H9 (cell line): ENCODE data around the gene EVX2. TPM values are rescaled to one million over a fixed set of nuclear protein-coding genes. Genes with fewer than 3 reads are reported as not detected.
A peak's percentile ranks its signal among the peaks of the same experiment; 100 is the strongest.

Experiments
- DNase-seq: peaks from one replicate; pipeline ENCODE4 v3.0.0-alpha.2; 2017
- H2AFZ ChIP-seq: one replicate; pipeline ENCODE4 v1.6.1; 2013; ENCODE audit warnings: mild to moderate bottlenecking, low read length, control low read depth, moderate library complexity
- H2AK5ac ChIP-seq: 2 replicates; pipeline ENCODE4 v1.6.1; 2013; ENCODE audit warnings: low read length, control low read depth, mixed read lengths; ENCODE audit not compliant: insufficient read length
- H2BK120ac ChIP-seq: one replicate; pipeline ENCODE4 v1.6.1; 2013; ENCODE audit warnings: low read depth, mild to moderate bottlenecking, low read length, control low read depth, inconsistent platforms; ENCODE audit not compliant: poor library complexity, severe bottlenecking
- H2BK12ac ChIP-seq: 2 replicates; pipeline ENCODE4 v1.6.1; 2013; ENCODE audit warnings: low read length, control low read depth, mixed read lengths, low read depth; ENCODE audit not compliant: insufficient read length
- H2BK15ac ChIP-seq: 2 replicates; pipeline ENCODE4 v1.6.1; 2013; ENCODE audit warnings: low read depth, low read length, control low read depth
- H2BK20ac ChIP-seq: one replicate; pipeline ENCODE4 v1.6.1; 2013; ENCODE audit warnings: low read depth, mild to moderate bottlenecking, low read length, control low read depth, inconsistent platforms; ENCODE audit not compliant: poor library complexity, severe bottlenecking
- H2BK5ac ChIP-seq: 2 replicates; pipeline ENCODE4 v1.6.1; 2013; ENCODE audit warnings: low read length, control low read depth, mixed read lengths; ENCODE audit not compliant: insufficient read length
- H3K14ac ChIP-seq: 2 replicates; pipeline ENCODE4 v1.6.1; 2013; ENCODE audit warnings: low read length, control low read depth; ENCODE audit not compliant: insufficient read depth
- H3K18ac ChIP-seq: 2 replicates; pipeline ENCODE4 v1.6.1; 2013; ENCODE audit warnings: low read depth, mild to moderate bottlenecking, mixed read lengths, low read length, control low read depth; ENCODE audit not compliant: insufficient read length
- H3K23ac ChIP-seq: 2 replicates; pipeline ENCODE4 v1.6.1; 2013; ENCODE audit warnings: low read length, control low read depth, mixed read lengths, low read depth; ENCODE audit not compliant: insufficient read length
- H3K23me2 ChIP-seq: 2 replicates; pipeline ENCODE4 v1.6.1; 2013; ENCODE audit warnings: low read depth, mild to moderate bottlenecking, mixed read lengths, low read length, control low read depth; ENCODE audit not compliant: insufficient read length, poor library complexity, severe bottlenecking
- H3K27ac ChIP-seq: 2 replicates; pipeline ENCODE4 v1.5.1; 2013; ENCODE audit warnings: low read length, control low read depth, mixed read lengths, low read depth; ENCODE audit not compliant: insufficient read length
- H3K27me3 ChIP-seq: 2 replicates; pipeline ENCODE4 v1.6.1; 2013; ENCODE audit warnings: low read length, control low read depth, inconsistent platforms; ENCODE audit not compliant: insufficient read depth
- H3K4ac ChIP-seq: 2 replicates; pipeline ENCODE4 v1.6.1; 2013; ENCODE audit warnings: low read depth, mild to moderate bottlenecking, control low read depth, inconsistent platforms, low read length, moderate library complexity
- H3K4me1 ChIP-seq: 2 replicates; pipeline ENCODE4 v1.6.1; 2013; ENCODE audit warnings: low read length, control low read depth, inconsistent platforms; ENCODE audit not compliant: insufficient read depth
- H3K4me2 ChIP-seq: 2 replicates; pipeline ENCODE4 v1.6.1; 2013; ENCODE audit warnings: low read length, control low read depth, mixed read lengths; ENCODE audit not compliant: insufficient read length, insufficient read depth
- H3K56ac ChIP-seq: 2 replicates; pipeline ENCODE4 v1.6.1; 2013; ENCODE audit warnings: low read depth, mild to moderate bottlenecking, mixed read lengths, low read length, control low read depth; ENCODE audit not compliant: insufficient read length
- H3K79me1 ChIP-seq: 2 replicates; pipeline ENCODE4 v1.6.1; 2013; ENCODE audit warnings: low read depth, mild to moderate bottlenecking, moderate library complexity, low read length, control low read depth, inconsistent platforms; ENCODE audit not compliant: insufficient read depth, poor library complexity, severe bottlenecking
- H3K79me2 ChIP-seq: 2 replicates; pipeline ENCODE4 v1.6.1; 2013; ENCODE audit warnings: low read length, control low read depth, inconsistent platforms; ENCODE audit not compliant: insufficient read depth
- H3K9ac ChIP-seq: 2 replicates; pipeline ENCODE4 v1.6.1; 2013; ENCODE audit warnings: low read length, control low read depth, mixed read lengths; ENCODE audit not compliant: insufficient read length; ENCODE audit errors: extremely low read depth
- H3K9me3 ChIP-seq: one replicate; pipeline ENCODE4 v1.6.1; 2013; ENCODE audit warnings: low read depth, low read length, inconsistent platforms; ENCODE audit not compliant: control insufficient read depth
- H3T11ph ChIP-seq: one replicate; pipeline ENCODE4 v1.6.1; 2013; ENCODE audit warnings: mild to moderate bottlenecking, low read length, control low read depth, inconsistent platforms
- H4K20me1 ChIP-seq: one replicate; pipeline ENCODE4 v1.6.1; 2013; ENCODE audit not compliant: control insufficient read depth, insufficient read length, insufficient read depth
- H4K5ac ChIP-seq: 2 replicates; pipeline ENCODE4 v1.6.1; 2013; ENCODE audit warnings: low read depth, mild to moderate bottlenecking, mixed read lengths, low read length, control low read depth; ENCODE audit not compliant: insufficient read length
- H4K8ac ChIP-seq: replicated peaks from 2 replicates; pipeline ENCODE4 v1.6.1; 2013; ENCODE audit warnings: low read length, control low read depth, mixed read lengths, low read depth; ENCODE audit not compliant: insufficient read length
- H4K91ac ChIP-seq: 2 replicates; pipeline ENCODE4 v1.6.1; 2013; ENCODE audit warnings: low read depth, mild to moderate bottlenecking, moderate library complexity, mixed read lengths, low read length, control low read depth; ENCODE audit not compliant: insufficient read length
- H3K27ac Mint-ChIP-seq, 3 experiments: 2 replicates in 2 of 3; 3 replicates in 1 of 3; pipeline ENCODE4 v1.8.0; 2020 to 2021; ENCODE audit warnings: mixed read lengths in 3 of 3, mild to moderate bottlenecking in 1 of 3, moderate library complexity in 1 of 3
- H3K27me3 Mint-ChIP-seq: 2 replicates; pipeline ENCODE4 v1.8.0; 2021; ENCODE audit warnings: low read depth, mild to moderate bottlenecking, moderate library complexity, mixed read lengths
- H3K36me3 Mint-ChIP-seq, 3 experiments: 2 replicates in 2 of 3; 3 replicates in 1 of 3; pipeline ENCODE4 v1.8.0; 2020 to 2021; ENCODE audit warnings: low read depth in 3 of 3, mixed read lengths in 3 of 3; ENCODE audit not compliant: insufficient read depth in 1 of 3
- H3K4me1 Mint-ChIP-seq, 2 experiments: 2 replicates each; pipeline ENCODE4 v1.8.0; 2020; ENCODE audit warnings: mixed read lengths in 2 of 2
- H3K4me3 Mint-ChIP-seq, 2 experiments: 2 replicates in 1 of 2; 3 replicates in 1 of 2; pipeline ENCODE4 v1.8.0; 2020 to 2021; ENCODE audit warnings: mild to moderate bottlenecking in 2 of 2, mixed read lengths in 2 of 2, moderate library complexity in 1 of 2
- H3K9me3 Mint-ChIP-seq, 2 experiments: 2 replicates in 1 of 2; 3 replicates in 1 of 2; pipeline ENCODE4 v1.8.0; 2020; ENCODE audit warnings: mild to moderate bottlenecking in 2 of 2, mixed read lengths in 2 of 2, moderate library complexity in 1 of 2
- WGBS: extraction: QIAGEN DNeasy Blood & Tissue Kit; methylation state at CpG from one replicate; pipeline ENCODE4 v1.1.7; 2013; ENCODE audit warnings: missing lambda C conversion rate, low lambda C conversion rate, mixed read lengths; ENCODE audit not compliant: insufficient read length; ENCODE audit errors: extremely low coverage; 5-methylcytosine and 5-hydroxymethylcytosine counted together
- total RNA-seq: library from RNA; stranded (reverse); gene quantifications from 2 replicates; pipeline ENCODE4 v1.2.1, GENCODE V29; 2021
- TF ChIP-seq, protein P1 (sequence below): fragments of 200-600 bp; sonication (generic); conservative IDR thresholded peaks from 3 replicates; pipeline ENCODE4 v1.8.0; 2021; ENCODE audit warnings: antibody characterized with exemption, mild to moderate bottlenecking

Gene EVX2
- total RNA-seq, 1 experiment from 2014 or later: not detected

DNA sequence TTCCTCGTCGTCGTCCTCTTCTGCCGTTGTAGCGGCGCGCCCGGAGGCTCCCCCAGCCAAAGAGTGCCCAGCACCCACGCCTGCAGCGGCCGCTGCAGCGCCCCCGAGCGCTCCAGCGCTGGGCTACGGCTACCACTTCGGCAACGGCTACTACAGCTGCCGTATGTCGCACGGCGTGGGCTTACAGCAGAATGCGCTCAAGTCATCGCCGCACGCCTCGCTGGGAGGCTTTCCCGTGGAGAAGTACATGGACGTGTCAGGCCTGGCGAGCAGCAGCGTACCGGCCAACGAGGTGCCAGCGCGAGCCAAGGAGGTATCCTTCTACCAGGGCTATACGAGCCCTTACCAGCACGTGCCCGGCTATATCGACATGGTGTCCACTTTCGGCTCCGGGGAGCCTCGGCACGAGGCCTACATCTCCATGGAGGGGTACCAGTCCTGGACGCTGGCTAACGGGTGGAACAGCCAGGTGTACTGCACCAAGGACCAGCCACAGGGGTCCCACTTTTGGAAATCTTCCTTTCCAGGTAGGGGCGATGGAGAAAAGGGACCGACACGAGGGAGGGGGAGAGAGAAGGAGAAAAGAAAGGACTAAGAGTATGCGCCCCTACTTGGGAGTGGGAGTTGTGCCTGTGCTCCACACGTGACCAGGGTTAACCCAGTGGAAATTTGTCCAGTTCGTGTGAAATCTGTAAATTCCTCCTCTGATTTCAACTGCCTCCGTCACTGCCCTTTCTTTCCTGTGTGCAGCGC, 9.6 kb upstream of the EVX2 start:
- Histone ChIP-seq H4K8ac (no peak overlapping the region), H2BK5ac (no peak overlapping the region), H3K4ac (no peak overlapping the region), H2BK15ac (no peak overlapping the region), H3K9me3 (no peaks in the 10 kb centered on the region), H2BK12ac (no peak overlapping the region), H4K91ac (no peak overlapping the region), H4K20me1 (no peaks in the 10 kb centered on the region), H3K79me2 (no peaks in the 10 kb centered on the region), H3K79me1 (no peaks in the 10 kb centered on the region), H3K27ac (no peak overlapping the region), H3K4me1 (peaks cover 6% of the 10 kb centered on the region), H3T11ph (no peak overlapping the region), H3K14ac (no peak overlapping the region), H3K9ac (no peak overlapping the region), H3K18ac (no peak overlapping the region), H3K56ac (no peak overlapping the region), H3K23me2 (peaks cover 1% of the 10 kb centered on the region), H3K27me3 (peaks cover 83% of the 10 kb centered on the region), H2BK20ac (no peak overlapping the region), H3K4me2 (peak overlapping the region; percentile 43), H2AK5ac (no peak overlapping the region), H2BK120ac (no peak overlapping the region), H3K23ac (no peak overlapping the region), H2AFZ (no peak overlapping the region), H4K5ac (no peak overlapping the region)
- no CpG with 5 or more reads among the region's 53 CpGs for WGBS
- H3K36me3 Mint-ChIP-seq: peaks cover 0 to 3% (median 0%) of the 10 kb centered on the region in 3 experiments; a peak in 2 of 7 replicates
- H3K27ac Mint-ChIP-seq: no peak overlapping the region
- H3K4me1 Mint-ChIP-seq: peaks cover 26 to 37% of the 10 kb centered on the region in 2 experiments
- peaks cover 97% of the 10 kb centered on the region for H3K27me3 Mint-ChIP-seq
- H3K4me3 Mint-ChIP-seq: peak overlapping the region; percentile 31 to 40; a peak in 4 of 5 replicates
- peak; percentile 55 for DNase-seq
- H3K9me3 Mint-ChIP-seq: peaks cover 8 to 28% of the 10 kb centered on the region in 2 experiments; a peak in 4 of 5 replicates
- TF ChIP-seq, protein P1, sequence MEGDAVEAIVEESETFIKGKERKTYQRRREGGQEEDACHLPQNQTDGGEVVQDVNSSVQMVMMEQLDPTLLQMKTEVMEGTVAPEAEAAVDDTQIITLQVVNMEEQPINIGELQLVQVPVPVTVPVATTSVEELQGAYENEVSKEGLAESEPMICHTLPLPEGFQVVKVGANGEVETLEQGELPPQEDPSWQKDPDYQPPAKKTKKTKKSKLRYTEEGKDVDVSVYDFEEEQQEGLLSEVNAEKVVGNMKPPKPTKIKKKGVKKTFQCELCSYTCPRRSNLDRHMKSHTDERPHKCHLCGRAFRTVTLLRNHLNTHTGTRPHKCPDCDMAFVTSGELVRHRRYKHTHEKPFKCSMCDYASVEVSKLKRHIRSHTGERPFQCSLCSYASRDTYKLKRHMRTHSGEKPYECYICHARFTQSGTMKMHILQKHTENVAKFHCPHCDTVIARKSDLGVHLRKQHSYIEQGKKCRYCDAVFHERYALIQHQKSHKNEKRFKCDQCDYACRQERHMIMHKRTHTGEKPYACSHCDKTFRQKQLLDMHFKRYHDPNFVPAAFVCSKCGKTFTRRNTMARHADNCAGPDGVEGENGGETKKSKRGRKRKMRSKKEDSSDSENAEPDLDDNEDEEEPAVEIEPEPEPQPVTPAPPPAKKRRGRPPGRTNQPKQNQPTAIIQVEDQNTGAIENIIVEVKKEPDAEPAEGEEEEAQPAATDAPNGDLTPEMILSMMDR: peak; percentile 32; the same call in 2 of the 3 replicates
